IPS DF 4.7 (cell line): ENCODE results near the gene PPM1F.
"Not testable (repeated sequence)": the region's sequence is repeated elsewhere in the genome, so short reads cannot be mapped to it uniquely, and the experiment has no call there.

Experiments used
- DNase-seq: peaks from one replicate; pipeline ENCODE4 v3.0.0-alpha.2; 2013; ENCODE audit warnings: low spot score; ENCODE audit errors: extremely low read depth

PPM1F gene

GRCh38 chr22:21921729-21922128 is 30.9 kb downstream of the PPM1F start:
- no peak for DNase-seq

DNA sequence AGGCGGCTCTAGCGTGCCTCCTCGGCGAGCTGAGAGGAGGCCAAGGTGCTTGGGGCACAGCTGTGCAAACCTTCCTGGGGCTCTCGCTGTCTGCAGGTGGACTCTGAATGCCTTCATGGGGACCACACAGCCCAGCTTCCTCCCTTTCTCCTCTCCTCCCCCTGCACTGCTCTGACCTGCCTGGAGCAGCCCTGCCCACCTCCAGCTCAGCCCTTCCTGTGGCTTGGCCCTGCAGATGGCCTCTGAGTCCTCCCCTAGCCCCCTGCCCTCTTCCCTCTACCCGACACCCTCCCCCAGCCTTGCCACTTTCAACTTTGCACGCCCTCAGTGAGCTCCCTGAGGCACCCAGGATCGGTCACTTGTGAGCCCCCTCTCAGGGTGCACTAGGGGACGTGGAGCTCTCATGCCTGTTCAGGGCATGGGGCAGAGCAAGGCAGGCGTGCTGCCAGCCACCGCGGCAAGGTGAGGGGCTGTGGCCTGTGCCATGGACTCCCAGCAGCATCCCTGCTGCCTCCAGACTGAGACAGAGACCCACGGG is 31.4 kb downstream of the PPM1F start:
- DNase-seq = no peak

GRCh38 chr22:21920341-21921183 is 32.1 kb downstream of the PPM1F start:
- no peak for DNase-seq

DNA sequence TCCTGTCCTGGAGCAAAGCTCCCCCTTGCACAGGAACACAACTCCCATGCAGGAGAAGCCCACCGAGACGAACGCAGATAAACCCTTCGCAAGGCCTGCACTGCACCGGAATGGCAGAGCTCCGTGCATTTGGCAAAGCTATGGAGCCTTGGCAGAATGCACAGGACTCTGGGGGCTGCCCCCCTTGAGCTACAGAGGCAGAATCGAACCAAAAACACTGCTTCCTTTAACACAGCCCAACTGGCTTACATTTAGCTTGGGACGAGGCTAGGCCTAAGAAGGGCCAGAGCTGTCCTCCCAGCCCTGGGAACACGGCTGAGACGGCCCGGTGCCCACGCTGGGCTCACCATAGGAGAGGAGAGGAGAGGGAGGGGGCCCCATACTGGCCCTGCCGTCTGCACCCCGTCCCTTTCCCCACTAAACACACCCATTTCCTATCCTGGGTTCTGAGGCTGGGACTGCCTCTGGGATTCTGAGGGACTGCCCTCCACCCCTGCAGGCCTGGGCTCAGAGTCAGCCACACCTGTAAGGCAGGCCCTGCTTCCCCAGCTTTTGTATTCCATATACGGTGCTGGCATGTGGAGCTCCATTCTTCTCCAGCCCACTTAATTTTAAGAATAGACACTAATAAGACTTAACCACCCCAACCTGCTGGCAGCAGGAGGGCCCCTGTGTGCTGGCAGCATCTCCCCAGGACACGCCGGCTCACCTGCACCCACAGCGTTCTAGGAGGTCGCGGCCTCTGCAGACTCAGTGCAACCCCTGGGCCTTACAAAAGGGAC is 32.9 kb downstream of the PPM1F start:
- no peak for DNase-seq

DNA sequence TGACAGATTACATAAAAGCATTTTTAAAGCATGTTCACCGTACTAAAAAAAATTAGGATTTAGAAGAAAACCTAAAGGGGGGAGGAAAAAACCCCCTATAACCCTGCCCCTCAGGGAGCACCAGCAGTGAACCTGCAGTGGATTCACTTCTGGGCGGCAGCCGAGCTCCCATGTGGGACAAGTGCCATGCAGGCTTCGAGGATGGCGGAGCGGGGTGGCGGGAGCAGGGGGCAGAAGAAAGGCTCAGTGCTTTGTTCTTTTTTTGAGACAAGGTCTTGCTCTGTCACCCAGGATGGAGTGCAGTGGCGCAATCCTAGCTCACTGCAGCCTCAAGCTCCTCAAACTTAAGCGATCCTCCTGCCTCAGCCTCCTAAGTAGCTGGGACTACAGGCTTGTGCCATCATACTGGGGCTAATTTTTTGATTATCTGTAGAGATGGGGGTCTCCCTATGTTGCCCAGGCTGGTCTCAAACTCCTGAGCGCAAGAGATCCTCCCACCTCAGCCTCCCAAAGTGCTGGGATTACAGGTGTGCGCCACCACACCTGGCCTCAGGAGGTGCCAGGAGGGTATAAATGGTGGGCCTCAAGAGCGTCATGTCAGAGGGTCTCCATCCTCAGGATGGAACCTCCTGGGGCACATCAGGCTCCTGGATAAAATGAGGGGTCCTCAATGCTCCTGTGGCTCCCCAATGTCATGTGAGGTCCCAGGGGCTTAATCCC is 34.0 kb downstream of the PPM1F start:
- DNase-seq = no peak

DNA sequence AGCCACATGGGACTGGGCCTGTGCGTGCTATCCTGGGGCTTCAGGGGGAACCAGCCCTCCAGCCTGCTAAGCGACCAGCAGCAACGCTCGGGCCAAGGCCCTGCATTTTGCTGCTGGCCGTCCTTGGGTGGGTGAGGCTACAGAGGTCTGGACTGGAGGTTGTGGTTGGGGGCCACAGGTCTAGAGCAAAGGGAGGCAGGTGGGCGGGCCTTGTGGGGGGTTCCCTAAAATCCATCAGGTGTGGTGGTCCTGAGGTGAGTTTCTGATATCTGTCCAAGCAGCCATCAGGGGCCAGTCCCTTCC is 34.7 kb downstream of the PPM1F start:
- DNase-seq = no peak

GRCh38 chr22:21917181-21917958 is 35.3 kb downstream of the PPM1F start:
- no peak for DNase-seq

DNA sequence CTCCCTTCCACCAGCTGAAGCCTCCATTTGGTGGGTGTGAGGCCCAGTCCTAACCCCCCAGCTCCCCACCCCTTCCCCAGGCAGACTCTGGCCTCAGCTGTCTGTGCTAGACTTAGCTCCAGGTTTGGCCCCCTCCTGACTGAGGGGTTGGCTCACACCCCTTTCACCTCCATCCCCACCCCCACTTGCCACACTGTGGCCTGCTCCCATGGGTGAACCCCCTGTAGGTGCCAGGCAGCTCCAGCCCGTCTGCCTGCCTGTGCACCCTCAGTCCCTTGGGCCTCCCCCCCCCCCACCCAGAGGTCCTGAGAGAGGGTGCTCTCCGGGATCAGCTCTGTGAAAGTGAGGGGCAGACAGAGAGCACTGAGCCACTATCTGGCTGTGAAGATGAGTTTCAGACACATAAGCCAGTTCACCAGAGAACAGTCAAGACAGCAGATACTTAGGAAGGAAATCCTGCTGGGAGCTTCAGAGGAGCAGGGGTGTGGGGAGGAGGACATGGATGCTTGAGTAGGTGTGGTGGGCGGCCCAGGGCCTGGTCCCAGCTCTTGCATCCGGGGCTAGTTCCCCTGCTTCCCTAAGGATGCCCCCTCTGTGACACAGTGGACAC is 36.2 kb downstream of the PPM1F start:
- no peak for DNase-seq

DNA sequence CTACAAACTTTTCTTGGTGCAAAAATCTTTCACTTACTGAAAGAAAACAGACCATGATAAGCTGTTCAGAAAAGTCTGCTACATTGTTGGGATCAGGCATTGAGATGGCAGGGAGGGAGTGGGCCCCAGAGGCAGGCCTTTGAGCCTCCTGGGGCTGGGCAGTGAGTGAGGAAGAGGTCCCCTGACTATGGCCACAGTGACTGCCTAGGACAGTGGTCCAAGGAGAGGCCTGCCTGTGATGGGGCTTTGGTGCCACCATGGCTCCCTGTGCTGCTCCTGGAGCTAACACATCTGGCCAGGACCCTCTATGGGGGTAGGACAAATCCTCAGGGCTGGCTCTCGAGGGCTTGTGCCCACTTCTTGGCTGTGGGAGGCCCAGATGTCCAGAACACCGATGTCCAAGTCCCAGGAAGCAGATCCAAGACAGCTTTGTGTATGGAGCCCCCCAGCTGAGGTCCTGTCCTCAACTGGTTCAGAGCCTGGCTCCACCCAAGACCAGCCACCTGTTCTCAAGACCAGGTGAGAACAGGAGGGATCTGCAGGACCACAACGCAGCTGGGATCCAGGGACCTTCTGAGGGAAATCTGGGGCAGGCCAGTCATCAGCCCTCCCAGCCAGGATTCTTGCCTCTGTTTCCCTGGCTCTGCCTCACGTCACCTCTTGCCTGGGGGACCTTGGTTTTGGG is 36.9 kb downstream of the PPM1F start:
- no peak for DNase-seq

- DNase-seq = not testable (repeated sequence)
Observed at GRCh38 chr22:21914033-21914642, 38.5 kb downstream of the PPM1F start.

DNA sequence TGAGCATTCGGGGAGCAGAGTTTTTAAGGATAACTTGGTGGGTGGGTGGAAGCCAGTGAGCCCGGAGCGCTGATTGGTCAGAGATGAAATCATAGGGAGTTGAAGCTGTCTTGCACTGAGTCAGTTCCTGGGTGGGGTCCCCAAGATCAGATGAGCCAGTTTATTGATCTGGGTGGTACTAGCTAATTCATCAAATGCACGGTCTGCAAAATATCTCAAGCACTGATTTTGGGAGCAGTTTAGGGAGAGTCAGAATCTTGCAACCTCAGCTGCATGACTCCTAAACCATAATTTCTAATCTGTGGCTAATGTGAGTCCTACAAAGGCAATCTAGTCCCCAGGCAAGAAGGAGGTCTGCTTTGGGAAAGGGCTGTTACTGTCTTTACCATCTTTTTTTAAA is 42.3 kb downstream of the PPM1F start:
- DNase-seq = not testable (repeated sequence)

- DNase-seq = no peak
Observed at GRCh38 chr22:21909871-21910270, 42.8 kb downstream of the PPM1F start.

GRCh38 chr22:21907638-21908522 is 44.8 kb downstream of the PPM1F start:
- no peak for DNase-seq

- DNase-seq = not testable (repeated sequence)
Observed at GRCh38 chr22:21905234-21905633, 47.4 kb downstream of the PPM1F start.

- no peak for DNase-seq
Observed at GRCh38 chr22:21904250-21904789, 48.3 kb downstream of the PPM1F start.

DNA sequence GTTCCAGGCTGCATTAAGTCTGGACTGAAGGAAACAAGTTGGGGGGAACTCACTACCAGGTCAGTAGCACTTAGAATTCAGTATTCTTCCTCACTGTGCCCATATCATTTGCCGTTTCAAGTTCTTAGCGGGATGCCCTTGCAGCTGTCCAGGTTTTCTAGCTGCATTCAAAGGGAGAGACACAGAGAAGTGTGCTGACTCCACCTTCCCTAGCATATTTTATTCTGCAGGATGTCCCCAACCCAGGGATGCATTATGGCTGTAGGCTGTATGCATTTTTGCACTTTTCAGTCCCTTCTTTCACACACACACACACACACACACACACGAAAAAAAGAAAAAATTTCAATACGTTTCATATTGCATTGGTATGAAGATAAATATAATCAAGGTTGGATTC is 49.4 kb downstream of the PPM1F start:
- no peak for DNase-seq

DNA sequence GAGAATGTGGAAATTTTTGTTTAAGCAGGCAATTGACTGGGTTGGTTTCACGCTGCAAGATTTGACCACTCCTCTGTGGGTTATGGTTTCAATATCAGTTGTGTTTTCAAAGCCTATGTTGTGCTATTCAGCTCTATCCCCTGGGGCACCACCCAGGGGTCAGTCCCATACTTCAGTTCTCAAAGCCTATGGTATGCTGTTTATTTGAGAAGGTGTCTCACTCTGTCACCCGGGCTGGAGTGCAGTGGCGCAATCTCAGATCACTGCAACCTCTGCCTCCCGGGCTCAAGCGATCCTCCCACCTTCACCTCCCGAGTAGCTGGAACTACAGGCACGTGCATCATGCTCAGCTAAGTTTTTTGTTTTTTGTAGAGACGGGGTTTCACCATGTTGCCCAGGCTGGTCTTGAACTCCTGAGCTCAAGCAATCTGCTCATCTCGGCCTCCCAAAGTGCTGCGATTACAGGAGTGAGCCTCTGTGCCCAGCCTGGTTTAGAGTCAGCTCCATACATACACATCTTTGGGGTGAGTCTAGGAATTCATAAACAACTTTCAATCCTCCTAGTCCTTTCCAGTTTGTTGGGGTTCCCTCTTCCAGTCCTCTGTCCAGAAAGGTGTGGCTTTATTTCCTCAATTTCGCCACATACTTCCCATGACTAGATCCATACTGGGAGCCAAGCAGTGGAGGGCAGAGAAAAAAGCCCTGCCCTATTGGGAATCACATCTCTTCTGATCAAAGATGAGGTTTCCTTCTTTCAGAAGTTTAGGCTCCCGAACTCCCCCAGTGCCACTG is 50.2 kb downstream of the PPM1F start:
- DNase-seq = no peak
